Measurements from ENCODE around the gene TP53INP2. TPM values are rescaled to one million over a fixed set of nuclear protein-coding genes. Genes with fewer than 3 reads are reported as not detected.
A peak's percentile ranks its signal among the peaks of the same experiment; 100 is the strongest.

The TP53INP2 gene
- total and polyA plus RNA-seq, 2 donors, result 0.33 to 5.7 TPM

DNA sequence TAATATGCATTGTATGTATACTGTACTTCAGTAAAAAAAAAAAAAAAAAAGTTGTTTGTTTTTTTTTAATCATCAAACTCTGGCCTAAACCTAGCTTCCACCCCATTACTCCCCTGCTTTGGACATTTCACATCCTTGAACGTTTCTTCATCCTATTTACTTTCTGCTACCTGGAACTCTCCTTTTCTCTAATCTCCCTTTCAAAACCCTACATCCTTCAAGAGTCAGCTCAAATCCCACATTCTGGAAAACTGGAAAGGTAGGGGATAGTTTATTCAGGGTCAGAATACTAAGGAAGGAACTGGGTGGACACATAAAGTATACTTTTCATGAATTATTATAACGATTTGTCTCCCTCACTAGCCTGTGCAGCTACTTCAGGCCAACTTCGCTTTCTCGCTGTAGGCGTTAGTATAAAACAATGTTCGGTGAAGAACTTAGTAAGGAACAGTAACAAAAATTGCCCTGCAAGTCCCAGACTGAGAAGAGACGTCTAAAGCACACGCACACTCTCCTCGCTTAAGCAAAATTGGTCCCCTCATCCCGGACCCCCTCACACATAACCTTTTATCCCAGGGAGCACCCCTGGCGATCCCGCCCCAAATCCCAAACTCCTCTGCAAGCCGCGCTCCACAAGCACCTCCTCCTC is 28.0 kb upstream of the TP53INP2 start:
- Histone ChIP-seq H3K4me3 (ENCODE audit: low read length in 2 of 2) (peak overlapping the region; percentile 71 to 78), H3K4me1 (ENCODE audit: control insufficient read depth in 2 of 2, insufficient read depth in 2 of 2, low read length in 2 of 2) (peaks cover 8 to 11% of the 10 kb centered on the region in 2 donors), H3K9me3 (ENCODE audit: control insufficient read depth in 2 of 2, insufficient read depth in 1 of 2, low read length in 1 of 2) (no peaks in the 10 kb centered on the region), H3K36me3 (ENCODE audit: control insufficient read depth in 2 of 2, insufficient read depth in 2 of 2, low read length in 1 of 2) (no peaks in the 10 kb centered on the region), H3K27me3 (ENCODE audit: control insufficient read depth in 2 of 2, insufficient read depth in 1 of 2, low read length in 1 of 2) (no peaks in the 10 kb centered on the region), H3K27ac (ENCODE audit: low read depth in 1 of 2, low read length in 1 of 2) (peak overlapping the region; percentile 1 to 60)
- 2% methylated on average over 14 of the region's 14 CpGs for WGBS
- peak in 1 of 9 donors; percentile 11 for DNase-seq (ENCODE audit: low read depth in 6 of 9, low spot score in 9 of 9)

DNA sequence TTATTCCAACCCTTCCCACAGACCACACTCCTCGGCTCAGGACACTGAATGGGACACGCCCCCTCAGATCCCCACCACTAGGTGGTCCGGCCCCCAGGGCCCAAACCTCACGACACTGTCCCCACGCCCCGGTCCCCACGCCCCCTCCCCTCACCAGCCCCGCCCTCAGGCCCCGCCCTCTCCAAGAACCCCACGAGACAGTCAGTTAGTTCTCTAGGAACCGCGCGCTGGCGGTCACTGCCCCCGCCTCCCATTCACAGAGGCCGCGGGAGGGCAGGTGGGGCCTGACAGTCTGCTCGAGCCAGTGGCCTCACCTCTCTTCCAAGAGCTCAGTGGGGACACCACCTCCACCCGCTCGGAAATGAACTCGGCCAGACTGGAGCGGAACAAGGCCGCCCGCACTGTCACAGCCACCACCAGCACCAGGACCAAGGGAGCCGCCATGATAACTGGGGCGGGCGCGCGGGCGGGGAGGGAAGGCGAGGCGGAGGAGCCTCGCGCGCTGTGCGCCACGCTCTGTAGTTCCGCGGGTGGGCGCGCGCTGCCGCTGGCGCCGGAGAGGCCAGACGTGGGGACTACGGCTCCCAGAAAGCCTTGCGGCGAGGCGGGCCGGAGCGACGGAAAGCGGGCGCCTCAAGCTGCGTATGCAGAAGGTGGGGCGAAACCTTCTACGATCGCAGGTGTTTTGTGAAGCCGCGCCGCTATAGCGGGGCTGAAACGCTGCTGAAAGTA is 27.3 kb upstream of the TP53INP2 start, which contains the start of gene PIGU:
TSS of gene PIGU (minus strand) at position 451 of the 732 bp plus-strand sequence. CDS start at position 444, 7 bp downstream.
- Histone ChIP-seq H3K9me3 (ENCODE audit: control insufficient read depth in 2 of 2, insufficient read depth in 1 of 2, low read length in 1 of 2) (no peaks in the 10 kb centered on the region), H3K4me3 (ENCODE audit: low read length in 2 of 2) (peak within 1 kb of the TSS; percentile 71 to 78), H3K27me3 (ENCODE audit: control insufficient read depth in 2 of 2, insufficient read depth in 1 of 2, low read length in 1 of 2) (no peaks in the 10 kb centered on the region), H3K4me1 (ENCODE audit: control insufficient read depth in 2 of 2, insufficient read depth in 2 of 2, low read length in 2 of 2) (peaks cover 8 to 11% of the 10 kb centered on the region in 2 donors), H3K36me3 (ENCODE audit: control insufficient read depth in 2 of 2, insufficient read depth in 2 of 2, low read length in 1 of 2) (no peaks in the 10 kb centered on the region), H3K27ac (ENCODE audit: low read depth in 1 of 2, low read length in 1 of 2) (peak within 1 kb of the TSS; percentile 80 to 92)
- DNase-seq (ENCODE audit: low read depth in 6 of 9, low spot score in 9 of 9), result peak; percentile 87 to 98 (median 95)
- under 1% methylated on average over 64 of the region's 64 CpGs for WGBS

DNA sequence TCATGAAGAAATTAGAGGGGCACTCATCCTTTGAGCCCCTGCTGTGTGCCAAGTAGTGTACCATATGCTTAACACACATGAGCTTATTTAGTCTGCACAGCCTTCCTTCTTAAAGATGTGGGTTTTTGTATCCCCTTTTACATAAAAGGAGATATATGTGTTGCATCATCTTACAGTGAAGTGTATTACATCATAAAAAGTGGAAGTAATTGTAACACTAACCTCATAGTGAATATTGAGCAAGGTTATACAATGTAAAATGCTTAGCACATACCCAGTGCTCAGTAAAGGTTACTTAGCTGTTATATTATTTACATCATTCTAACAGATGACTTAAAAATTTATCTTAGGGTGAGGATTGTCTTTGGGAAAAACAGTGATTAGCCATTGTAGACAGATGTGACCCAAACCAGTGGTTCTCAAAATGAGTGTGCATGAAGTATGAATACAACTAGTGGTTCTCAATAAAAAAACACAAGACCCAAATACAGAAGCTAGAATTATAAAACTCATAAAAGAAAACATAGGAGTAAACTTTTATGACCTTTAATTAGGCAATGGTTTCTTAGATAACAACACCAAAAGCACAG is 23.5 kb upstream of the TP53INP2 start:
- Histone ChIP-seq H3K36me3 (ENCODE audit: control insufficient read depth in 2 of 2, insufficient read depth in 2 of 2, low read length in 1 of 2) (no peaks in the 10 kb centered on the region), H3K9me3 (ENCODE audit: control insufficient read depth in 2 of 2, insufficient read depth in 1 of 2, low read length in 1 of 2) (no peaks in the 10 kb centered on the region), H3K27me3 (ENCODE audit: control insufficient read depth in 2 of 2, insufficient read depth in 1 of 2, low read length in 1 of 2) (no peaks in the 10 kb centered on the region), H3K27ac (ENCODE audit: low read depth in 1 of 2, low read length in 1 of 2) (no peak overlapping the region), H3K4me3 (ENCODE audit: low read length in 2 of 2) (no peak overlapping the region), H3K4me1 (ENCODE audit: control insufficient read depth in 2 of 2, insufficient read depth in 2 of 2, low read length in 2 of 2) (peaks cover 8 to 11% of the 10 kb centered on the region in 2 donors)
- DNase-seq (ENCODE audit: low read depth in 6 of 9, low spot score in 9 of 9), result no peak

DNA sequence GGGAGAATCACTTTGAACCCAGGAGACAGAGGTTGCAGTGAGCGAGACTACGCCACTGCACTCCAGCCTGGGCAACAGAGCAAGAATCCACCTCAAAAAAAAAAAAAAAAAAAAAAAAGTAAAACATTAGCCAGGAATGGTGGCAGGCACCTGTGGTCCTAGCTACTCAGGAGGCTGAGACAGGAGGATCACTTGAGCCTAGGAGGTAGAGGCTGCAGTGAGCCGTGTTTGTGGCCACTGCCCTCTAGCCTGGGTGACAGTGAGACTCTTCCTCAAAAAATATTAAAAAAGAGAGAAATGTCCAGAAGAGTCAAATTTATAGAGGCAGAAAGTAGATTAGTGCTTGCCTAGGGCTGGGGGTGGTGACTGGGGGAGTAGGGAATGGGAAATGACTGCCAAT is 20.5 kb upstream of the TP53INP2 start:
- WGBS, result 100% methylated on average over 3 of the region's 3 CpGs
- Histone ChIP-seq H3K27ac (ENCODE audit: low read depth in 1 of 2, low read length in 1 of 2) (no peak overlapping the region), H3K4me1 (ENCODE audit: control insufficient read depth in 2 of 2, insufficient read depth in 2 of 2, low read length in 2 of 2) (no peaks in the 10 kb centered on the region), H3K36me3 (ENCODE audit: control insufficient read depth in 2 of 2, insufficient read depth in 2 of 2, low read length in 1 of 2) (no peaks in the 10 kb centered on the region), H3K9me3 (ENCODE audit: control insufficient read depth in 2 of 2, insufficient read depth in 1 of 2, low read length in 1 of 2) (no peaks in the 10 kb centered on the region), H3K27me3 (ENCODE audit: control insufficient read depth in 2 of 2, insufficient read depth in 1 of 2, low read length in 1 of 2) (no peaks in the 10 kb centered on the region), H3K4me3 (ENCODE audit: low read length in 2 of 2) (no peak overlapping the region)
- DNase-seq (ENCODE audit: low read depth in 6 of 9, low spot score in 9 of 9), result no peak

DNA sequence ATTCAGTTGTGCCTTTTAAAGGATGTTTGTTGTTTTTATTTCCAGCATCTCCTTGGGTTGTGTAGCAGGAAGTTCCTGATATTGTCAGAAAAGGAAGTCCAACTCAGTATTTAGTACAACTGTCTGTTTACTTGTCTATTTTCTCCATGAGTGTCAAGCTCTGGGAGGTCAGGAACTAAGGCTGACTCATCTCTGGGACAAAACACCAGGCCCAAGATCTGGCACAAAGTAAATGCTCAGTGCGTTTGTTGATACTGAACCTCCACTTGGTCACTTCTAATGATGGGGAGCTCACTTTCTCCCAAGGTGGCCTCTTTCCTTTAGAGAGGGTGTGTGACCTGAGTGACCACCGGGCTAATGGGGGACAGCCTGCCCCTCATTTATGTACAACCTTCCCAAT is 14.7 kb upstream of the TP53INP2 start:
- WGBS, result 91% methylated on average over 2 of the region's 2 CpGs
- no peak overlapping the region for H3K27ac ChIP-seq (ENCODE audit: low read depth in 1 of 2, low read length in 1 of 2)
- H3K36me3 ChIP-seq (ENCODE audit: control insufficient read depth in 2 of 2, insufficient read depth in 2 of 2, low read length in 1 of 2), result no peaks in the 10 kb centered on the region
- no peak for DNase-seq (ENCODE audit: low read depth in 6 of 9, low spot score in 9 of 9)
- no peak overlapping the region for H3K4me3 ChIP-seq (ENCODE audit: low read length in 2 of 2)
- H3K9me3 ChIP-seq (ENCODE audit: control insufficient read depth in 2 of 2, insufficient read depth in 1 of 2, low read length in 1 of 2), result no peaks in the 10 kb centered on the region
- H3K4me1 ChIP-seq (ENCODE audit: control insufficient read depth in 2 of 2, insufficient read depth in 2 of 2, low read length in 2 of 2), result no peaks in the 10 kb centered on the region
- H3K27me3 ChIP-seq (ENCODE audit: control insufficient read depth in 2 of 2, insufficient read depth in 1 of 2, low read length in 1 of 2), result no peaks in the 10 kb centered on the region

DNA sequence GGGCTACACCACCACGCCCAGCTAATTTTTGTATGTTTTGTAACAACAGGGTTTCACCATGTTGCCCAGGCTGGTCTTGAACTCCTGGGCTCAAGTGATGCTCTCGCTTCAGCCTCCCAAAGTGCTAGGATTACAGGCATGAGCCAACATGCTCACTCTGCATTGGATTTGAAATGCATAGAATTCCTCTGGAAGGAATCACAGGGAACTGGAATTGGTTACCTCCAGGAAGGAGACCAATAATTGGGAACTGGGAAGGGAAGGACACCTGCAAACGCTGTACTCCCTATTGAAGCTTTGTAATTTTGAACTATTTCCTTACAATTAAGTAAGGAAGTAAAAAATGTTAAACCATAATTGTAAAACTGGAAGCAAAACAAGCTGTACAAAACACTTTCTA is 12.3 kb upstream of the TP53INP2 start:
- DNase-seq (ENCODE audit: low read depth in 6 of 9, low spot score in 9 of 9), result no peak
- no peak overlapping the region for H3K4me3 ChIP-seq (ENCODE audit: low read length in 2 of 2)
- no peaks in the 10 kb centered on the region for H3K36me3 ChIP-seq (ENCODE audit: control insufficient read depth in 2 of 2, insufficient read depth in 2 of 2, low read length in 1 of 2)
- H3K27ac ChIP-seq (ENCODE audit: low read depth in 1 of 2, low read length in 1 of 2), result no peak overlapping the region
- WGBS, result 78% methylated on average over 3 of the region's 3 CpGs
- H3K4me1 ChIP-seq (ENCODE audit: control insufficient read depth in 2 of 2, insufficient read depth in 2 of 2, low read length in 2 of 2), result no peaks in the 10 kb centered on the region
- no peaks in the 10 kb centered on the region for H3K27me3 ChIP-seq (ENCODE audit: control insufficient read depth in 2 of 2, insufficient read depth in 1 of 2, low read length in 1 of 2)
- H3K9me3 ChIP-seq (ENCODE audit: control insufficient read depth in 2 of 2, insufficient read depth in 1 of 2, low read length in 1 of 2), result no peaks in the 10 kb centered on the region

DNA sequence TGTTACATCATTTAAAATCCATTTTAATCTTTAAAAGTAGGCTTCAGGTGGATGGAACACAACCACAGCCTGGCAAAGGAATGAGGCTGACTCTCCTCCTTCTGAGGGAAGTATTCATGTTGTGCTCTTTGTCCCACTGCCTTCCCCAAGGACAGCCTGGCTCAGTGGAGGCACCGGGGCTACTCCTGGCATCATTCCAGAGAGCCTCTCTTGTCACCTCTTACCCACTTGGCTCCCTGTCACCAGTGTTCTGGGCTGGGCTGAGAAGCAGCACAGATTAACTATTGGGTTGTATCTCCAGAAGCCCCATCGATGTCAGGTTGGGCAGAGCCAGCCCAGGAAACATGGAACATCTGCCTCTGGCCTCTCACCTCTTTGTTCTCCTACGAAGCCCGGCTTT is 10.7 kb upstream of the TP53INP2 start:
- H3K27me3 ChIP-seq (ENCODE audit: control insufficient read depth in 2 of 2, insufficient read depth in 1 of 2, low read length in 1 of 2), result no peaks in the 10 kb centered on the region
- DNase-seq (ENCODE audit: low read depth in 6 of 9, low spot score in 9 of 9), result no peak
- H3K27ac ChIP-seq (ENCODE audit: low read depth in 1 of 2, low read length in 1 of 2), result no peak overlapping the region
- 90% methylated on average over 4 of the region's 4 CpGs for WGBS
- H3K9me3 ChIP-seq (ENCODE audit: control insufficient read depth in 2 of 2, insufficient read depth in 1 of 2, low read length in 1 of 2), result no peaks in the 10 kb centered on the region
- H3K36me3 ChIP-seq (ENCODE audit: control insufficient read depth in 2 of 2, insufficient read depth in 2 of 2, low read length in 1 of 2), result no peaks in the 10 kb centered on the region
- no peak overlapping the region for H3K4me3 ChIP-seq (ENCODE audit: low read length in 2 of 2)
- no peaks in the 10 kb centered on the region for H3K4me1 ChIP-seq (ENCODE audit: control insufficient read depth in 2 of 2, insufficient read depth in 2 of 2, low read length in 2 of 2)

DNA sequence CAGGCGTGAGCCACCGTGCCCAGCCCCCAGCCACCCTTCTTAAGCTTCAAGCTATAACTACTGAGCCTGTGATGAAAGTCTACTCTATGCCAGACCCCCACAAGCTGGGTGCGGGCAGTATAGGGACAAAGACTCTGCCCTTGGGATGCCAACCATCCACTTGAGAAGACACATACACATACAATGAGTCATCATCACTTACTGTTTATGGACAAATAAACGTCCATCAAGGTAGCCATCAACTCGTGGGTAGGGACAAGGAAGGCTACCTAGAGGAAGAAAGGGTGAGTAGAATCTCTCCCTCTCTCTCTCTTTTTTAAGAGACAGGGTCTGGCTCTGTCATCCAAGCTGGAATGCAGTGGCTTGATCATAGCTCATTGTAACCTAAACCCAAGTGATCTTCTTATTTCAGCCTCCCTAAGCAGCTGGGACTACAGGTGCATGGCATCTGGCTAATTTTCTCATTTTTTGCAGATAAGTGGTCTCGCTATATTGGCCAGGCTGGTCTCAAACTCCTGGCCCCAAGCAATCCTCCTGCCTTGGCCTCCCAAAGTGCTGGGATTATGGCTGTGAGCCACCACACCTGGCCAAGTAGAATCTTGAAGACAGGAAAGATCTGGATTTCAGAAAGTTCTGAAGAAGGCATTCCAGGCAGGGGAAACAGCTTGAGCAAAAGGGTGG is 2.6 kb upstream of the TP53INP2 start:
- WGBS, result 92% methylated on average over 6 of the region's 6 CpGs
- Histone ChIP-seq H3K27ac (ENCODE audit: low read depth in 1 of 2, low read length in 1 of 2) (no peak overlapping the region), H3K9me3 (ENCODE audit: control insufficient read depth in 2 of 2, insufficient read depth in 1 of 2, low read length in 1 of 2) (no peaks in the 10 kb centered on the region), H3K4me3 (ENCODE audit: low read length in 2 of 2) (no peak overlapping the region), H3K36me3 (ENCODE audit: control insufficient read depth in 2 of 2, insufficient read depth in 2 of 2, low read length in 1 of 2) (no peaks in the 10 kb centered on the region), H3K27me3 (ENCODE audit: control insufficient read depth in 2 of 2, insufficient read depth in 1 of 2, low read length in 1 of 2) (peaks cover 0 to 40% of the 10 kb centered on the region in 2 donors), H3K4me1 (ENCODE audit: control insufficient read depth in 2 of 2, insufficient read depth in 2 of 2, low read length in 2 of 2) (peaks cover 5 to 16% of the 10 kb centered on the region in 2 donors)
- DNase-seq (ENCODE audit: low read depth in 6 of 9, low spot score in 9 of 9), result no peak

DNA sequence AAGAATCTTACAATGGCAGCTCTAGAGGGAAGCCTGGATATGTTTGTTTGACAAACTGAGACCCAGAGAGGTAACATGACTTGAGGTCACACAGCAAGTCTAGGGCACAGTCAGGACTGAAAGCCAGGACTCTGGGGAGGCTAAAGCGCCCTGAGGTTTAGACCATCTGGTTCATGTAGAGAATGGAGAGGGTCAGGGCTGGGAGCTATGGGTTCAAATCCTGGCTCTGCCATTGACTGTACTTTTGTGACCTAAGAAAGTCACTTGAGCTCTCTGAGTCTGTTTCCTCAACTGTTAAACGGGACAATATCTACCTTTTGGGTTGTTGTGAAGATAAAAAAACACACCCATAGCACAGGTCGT is 1.1 kb upstream of the TP53INP2 start:
- H3K9me3 ChIP-seq (ENCODE audit: control insufficient read depth in 2 of 2, insufficient read depth in 1 of 2, low read length in 1 of 2), result no peaks in the 10 kb centered on the region
- H3K27ac ChIP-seq (ENCODE audit: low read depth in 1 of 2, low read length in 1 of 2), result no peak overlapping the region
- WGBS, result 48% methylated on average over 3 of the region's 3 CpGs

More for the DNA sequence above, 1.1 kb upstream of the TP53INP2 start:
- H3K36me3 ChIP-seq (ENCODE audit: control insufficient read depth in 2 of 2, insufficient read depth in 2 of 2, low read length in 1 of 2), result no peaks in the 10 kb centered on the region
- H3K27me3 ChIP-seq (ENCODE audit: control insufficient read depth in 2 of 2, insufficient read depth in 1 of 2, low read length in 1 of 2), result peaks cover 0 to 54% of the 10 kb centered on the region in 2 donors
- H3K4me1 ChIP-seq (ENCODE audit: control insufficient read depth in 2 of 2, insufficient read depth in 2 of 2, low read length in 2 of 2), result peaks cover 5 to 16% of the 10 kb centered on the region in 2 donors
- no peak for DNase-seq (ENCODE audit: low read depth in 6 of 9, low spot score in 9 of 9)
- H3K4me3 ChIP-seq (ENCODE audit: low read length in 2 of 2), result peak overlapping the region in 1 of 2 donors; percentile 71
